Panc1 (cell line): ENCODE data around the gene SPDYE6. TPM values are rescaled to one million over a fixed set of nuclear protein-coding genes. Genes with fewer than 3 reads are reported as not detected.
"Not testable (repeated sequence)": the region's sequence is repeated elsewhere in the genome, so short reads cannot be mapped to it uniquely, and the experiment has no call there.

Experiments used
- ATAC-seq: fragments of 200-7000 bp; cut with Tn5 transposase; 2 replicates; pipeline ENCODE4 v1.9.1; 2020; ENCODE audit warnings: mild to moderate bottlenecking, moderate library complexity
- BruUV-seq: library from RNA; stranded (reverse); fragments of 400-500 nt; replicated peaks from 2 replicates; lab custom pipeline; 2021; lab: Mats Ljungman, UMichigan
- CTCF ChIA-PET: fragments of 300-600 bp; sonication (Branson Sonifier 250); formaldehyde crosslinking; loops from one replicate; lab custom pipeline; 2022; ENCODE audit warnings: antibody characterized with exemption; lab: Charles Lee
- POLR2A ChIA-PET: fragments of 300-600 bp; sonication (Branson Sonifier 250); formaldehyde crosslinking; loops from one replicate; lab custom pipeline; 2022; ENCODE audit warnings: antibody characterized with exemption; lab: Charles Lee
- DNase-seq: peaks from one replicate; pipeline ENCODE4 v3.0.0-alpha.2; 2010; ENCODE audit warnings: low read depth, low spot score
- H3K27ac ChIP-seq: 2 replicates; pipeline ENCODE4 v1.5.1; 2011; ENCODE audit warnings: mild to moderate bottlenecking, low read length, inconsistent platforms
- H3K27me3 ChIP-seq: fragments of 200-500 bp; sonication (Bioruptor generic); 2 replicates; pipeline ENCODE4 v1.6.0; 2014; ENCODE audit warnings: low read length, inconsistent platforms; ENCODE audit not compliant: control insufficient read depth, insufficient read depth
- H3K36me3 ChIP-seq: fragments of 200-500 bp; sonication (Bioruptor generic); 2 replicates; pipeline ENCODE4 v1.5.1; 2014; ENCODE audit warnings: inconsistent platforms, mild to moderate bottlenecking, low read length, moderate library complexity; ENCODE audit not compliant: control insufficient read depth, insufficient read depth
- H3K4me1 ChIP-seq: 2 replicates; pipeline ENCODE4 v1.5.1; 2011; ENCODE audit warnings: inconsistent platforms, mild to moderate bottlenecking, low read length, moderate library complexity; ENCODE audit not compliant: control insufficient read depth, insufficient read depth
- H3K4me3 ChIP-seq, 2 experiments: 2 replicates each; pipeline ENCODE4 v1.5.1; 2011 to 2012; ENCODE audit warnings: low read depth in 2 of 2, low read length in 2 of 2, mild to moderate bottlenecking in 2 of 2, inconsistent platforms in 1 of 2, moderate library complexity in 1 of 2
- H3K9me3 ChIP-seq: fragments of 200-500 bp; sonication (Bioruptor generic); 2 replicates; pipeline ENCODE4 v1.5.1; 2014; ENCODE audit warnings: low read depth, mild to moderate bottlenecking, inconsistent platforms, low read length, moderate library complexity; ENCODE audit not compliant: control insufficient read depth, insufficient read depth
- CTCF ChIP-seq: fragments of 450-650 bp; IDR thresholded peaks from 2 replicates; pipeline ENCODE4 v1.5.1; 2017; ENCODE audit warnings: mild to moderate bottlenecking
- POLR2AphosphoS5 ChIP-seq: IDR thresholded peaks from 2 replicates; pipeline ENCODE4 v1.6.1; 2012; ENCODE audit warnings: mild to moderate bottlenecking, low read depth, low read length, moderate library complexity
- SIN3A ChIP-seq: IDR thresholded peaks from 2 replicates; pipeline ENCODE4 v1.6.1; 2012; ENCODE audit warnings: low read depth, mild to moderate bottlenecking, low read length, moderate library complexity, borderline replicate concordance; ENCODE audit not compliant: insufficient read depth
- TCF7L2 ChIP-seq: IDR thresholded peaks from 2 replicates; pipeline ENCODE4 v1.6.1; 2011; ENCODE audit warnings: mild to moderate bottlenecking, low read depth, low read length, inconsistent platforms
- in situ Hi-C: cut with HindIII; loops from 2 replicates; pipeline ENCODE4 v1.10.0; 2016; ENCODE audit warnings: low sequenced_read_pairs, low pct_unique_long_range_greater_than_20kb
- intact Hi-C: fragments of 100-400 bp; cut with micrococcal nuclease; formaldehyde crosslinking; loops from one replicate; pipeline ENCODE4 v1.10.0; 2022; ENCODE audit not compliant: unreplicated experiment
- total RNA-seq: library from RNA; stranded (reverse); gene quantifications from one replicate; pipeline ENCODE4 v1.2.1, GENCODE V29; 2021; ENCODE audit not compliant: unreplicated experiment
- TF ChIP-seq, protein P1 (sequence below), 2 experiments: IDR thresholded peaks; 2 replicates each; pipeline ENCODE4 v1.6.1; 2011 to 2012; ENCODE audit warnings: low read depth in 2 of 2, control low read depth in 1 of 2, low read length in 1 of 2, mild to moderate bottlenecking in 1 of 2, moderate library complexity in 1 of 2; ENCODE audit not compliant: insufficient read depth in 1 of 2

Gene SPDYE6
- total RNA-seq, 1 experiment from 2014 or later = not detected

- Histone ChIP-seq H3K4me3 (no peak overlapping the region), H3K27me3 (no peaks in the 10 kb centered on the region), H3K27ac (no peak overlapping the region), H3K9me3 (no peaks in the 10 kb centered on the region), H3K36me3 (peaks cover 12% of the 10 kb centered on the region; the same call in 1 of the 2 replicates), H3K4me1 (no peaks in the 10 kb centered on the region)
- no peak for TF ChIP-seq TCF7L2
- TF ChIP-seq, protein P1, sequence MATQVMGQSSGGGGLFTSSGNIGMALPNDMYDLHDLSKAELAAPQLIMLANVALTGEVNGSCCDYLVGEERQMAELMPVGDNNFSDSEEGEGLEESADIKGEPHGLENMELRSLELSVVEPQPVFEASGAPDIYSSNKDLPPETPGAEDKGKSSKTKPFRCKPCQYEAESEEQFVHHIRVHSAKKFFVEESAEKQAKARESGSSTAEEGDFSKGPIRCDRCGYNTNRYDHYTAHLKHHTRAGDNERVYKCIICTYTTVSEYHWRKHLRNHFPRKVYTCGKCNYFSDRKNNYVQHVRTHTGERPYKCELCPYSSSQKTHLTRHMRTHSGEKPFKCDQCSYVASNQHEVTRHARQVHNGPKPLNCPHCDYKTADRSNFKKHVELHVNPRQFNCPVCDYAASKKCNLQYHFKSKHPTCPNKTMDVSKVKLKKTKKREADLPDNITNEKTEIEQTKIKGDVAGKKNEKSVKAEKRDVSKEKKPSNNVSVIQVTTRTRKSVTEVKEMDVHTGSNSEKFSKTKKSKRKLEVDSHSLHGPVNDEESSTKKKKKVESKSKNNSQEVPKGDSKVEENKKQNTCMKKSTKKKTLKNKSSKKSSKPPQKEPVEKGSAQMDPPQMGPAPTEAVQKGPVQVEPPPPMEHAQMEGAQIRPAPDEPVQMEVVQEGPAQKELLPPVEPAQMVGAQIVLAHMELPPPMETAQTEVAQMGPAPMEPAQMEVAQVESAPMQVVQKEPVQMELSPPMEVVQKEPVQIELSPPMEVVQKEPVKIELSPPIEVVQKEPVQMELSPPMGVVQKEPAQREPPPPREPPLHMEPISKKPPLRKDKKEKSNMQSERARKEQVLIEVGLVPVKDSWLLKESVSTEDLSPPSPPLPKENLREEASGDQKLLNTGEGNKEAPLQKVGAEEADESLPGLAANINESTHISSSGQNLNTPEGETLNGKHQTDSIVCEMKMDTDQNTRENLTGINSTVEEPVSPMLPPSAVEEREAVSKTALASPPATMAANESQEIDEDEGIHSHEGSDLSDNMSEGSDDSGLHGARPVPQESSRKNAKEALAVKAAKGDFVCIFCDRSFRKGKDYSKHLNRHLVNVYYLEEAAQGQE (IDR thresholded peaks at IDR 0.05; ENCODE audit: insufficient read depth in 1 of 2, low read depth in 2 of 2, low read length in 1 of 2) = no peak
- no peak for TF ChIP-seq CTCF
- no peak for TF ChIP-seq SIN3A
- no peak for TF ChIP-seq POLR2AphosphoS5
- CTCF ChIA-PET = no interaction called here
- intact Hi-C loops = no loop called here
- POLR2A ChIA-PET = no interaction called here
- DNase-seq (no peak), ATAC-seq (no peak)
- in situ Hi-C loops = no loop called here
- BruUV-seq = no TSS peak
Observed at GRCh38 chr7:102376964-102377466, 20.8 kb upstream of the SPDYE6 start.

GRCh38 chr7:102372796-102373195 lies 16.6 kb upstream of the SPDYE6 start:
- in situ Hi-C loops, H3K27me3 ChIP-seq, POLR2A ChIA-PET, H3K36me3 ChIP-seq, H3K4me3 ChIP-seq, intact Hi-C loops, ATAC-seq, H3K9me3 ChIP-seq, BruUV-seq, DNase-seq, H3K27ac ChIP-seq, H3K4me1 ChIP-seq, CTCF ChIA-PET: not testable (repeated sequence)

GRCh38 chr7:102370038-102370437 lies 13.8 kb upstream of the SPDYE6 start:
- H3K27ac ChIP-seq, CTCF ChIA-PET, BruUV-seq, POLR2A ChIA-PET, H3K36me3 ChIP-seq, intact Hi-C loops, H3K27me3 ChIP-seq, DNase-seq, H3K9me3 ChIP-seq, H3K4me1 ChIP-seq, ATAC-seq, H3K4me3 ChIP-seq, in situ Hi-C loops: not testable (repeated sequence)

DNA sequence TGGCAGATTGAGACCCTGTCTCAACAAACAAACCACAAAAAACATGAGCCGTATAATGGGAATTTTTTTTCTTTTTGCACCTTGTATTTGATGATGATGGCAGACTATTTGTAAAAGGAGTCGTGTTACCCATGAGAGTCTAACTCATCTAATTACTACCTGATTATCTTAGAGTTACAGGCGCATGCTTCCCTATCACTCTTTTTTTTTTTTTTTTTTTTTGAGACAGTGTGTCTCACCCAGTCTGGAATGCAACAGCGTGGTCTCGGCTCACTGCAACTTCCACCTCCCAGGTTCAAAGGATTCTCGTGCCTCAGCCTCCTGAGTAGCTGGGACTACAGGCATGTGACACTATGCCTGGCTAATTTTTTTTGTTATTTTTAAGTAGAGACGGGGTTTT lies 9.1 kb upstream of the SPDYE6 start:
- H3K4me1 ChIP-seq, CTCF ChIA-PET, H3K27me3 ChIP-seq, H3K36me3 ChIP-seq, POLR2A ChIA-PET, DNase-seq, BruUV-seq, H3K27ac ChIP-seq, ATAC-seq, in situ Hi-C loops, H3K4me3 ChIP-seq, H3K9me3 ChIP-seq, intact Hi-C loops: not testable (repeated sequence)

- Histone ChIP-seq H3K4me3 (peak overlapping the region; percentile 62 to 65), H3K27ac (peak overlapping the region; percentile 54; the same call in 1 of the 2 replicates)
- CTCF ChIA-PET, H3K36me3 ChIP-seq, POLR2A ChIA-PET, H3K4me1 ChIP-seq, DNase-seq, ATAC-seq, H3K9me3 ChIP-seq, intact Hi-C loops, H3K27me3 ChIP-seq, BruUV-seq, in situ Hi-C loops: not testable (repeated sequence)
Observed at GRCh38 chr7:102364394-102364886, 8.2 kb upstream of the SPDYE6 start.
